Mesenchymal stem cell (in vitro differentiated cells and primary cell): Measurements from ENCODE around the gene ADGRF3.

ENCODE experiments used
- DNase-seq: peaks from one replicate; pipeline ENCODE4 v3.0.0-alpha.2; 2013
- H2AFZ ChIP-seq: one replicate; pipeline ENCODE4 v1.6.1; 2013; ENCODE audit warnings: low read depth, mild to moderate bottlenecking, control low read depth, inconsistent platforms, low read length, moderate library complexity
- H2AK5ac ChIP-seq: 2 replicates; pipeline ENCODE4 v1.6.1; 2013; ENCODE audit warnings: low read length, moderate library complexity, mild to moderate bottlenecking, inconsistent platforms; ENCODE audit not compliant: severe bottlenecking
- H2BK120ac ChIP-seq: one replicate; pipeline ENCODE4 v1.6.1; 2013; ENCODE audit warnings: low read depth, mild to moderate bottlenecking, inconsistent platforms, low read length, moderate library complexity
- H2BK12ac ChIP-seq, 2 experiments: one replicate each; pipeline ENCODE4 v1.6.1; 2013; ENCODE audit warnings: inconsistent platforms in 2 of 2, low read length in 2 of 2, mild to moderate bottlenecking in 2 of 2, moderate library complexity in 2 of 2, control low read depth in 1 of 2
- H2BK15ac ChIP-seq: one replicate; pipeline ENCODE4 v1.6.1; 2013; ENCODE audit warnings: mild to moderate bottlenecking, low read depth, inconsistent platforms; ENCODE audit not compliant: poor library complexity, severe bottlenecking
- H2BK5ac ChIP-seq: 2 replicates; pipeline ENCODE4 v1.6.1; 2013; ENCODE audit warnings: low read depth, mild to moderate bottlenecking, low read length, control low read depth, inconsistent platforms; ENCODE audit not compliant: poor library complexity, severe bottlenecking
- H3K14ac ChIP-seq, 2 experiments: one replicate each; pipeline ENCODE4 v1.6.1; 2013; ENCODE audit warnings: inconsistent platforms in 2 of 2, low read length in 2 of 2, control low read depth in 1 of 2, mild to moderate bottlenecking in 1 of 2, moderate library complexity in 1 of 2
- H3K18ac ChIP-seq, 2 experiments: one replicate each; pipeline ENCODE4 v1.6.1; 2013; ENCODE audit warnings: inconsistent platforms in 2 of 2, low read length in 2 of 2, control low read depth in 1 of 2, low read depth in 1 of 2, mild to moderate bottlenecking in 1 of 2
- H3K23ac ChIP-seq, 2 experiments: one replicate each; pipeline ENCODE4 v1.6.1; 2013; ENCODE audit warnings: inconsistent platforms in 2 of 2, low read length in 2 of 2, mild to moderate bottlenecking in 2 of 2, moderate library complexity in 2 of 2, control low read depth in 1 of 2
- H3K27ac ChIP-seq: 2 replicates; pipeline ENCODE4 v1.5.1; 2013; ENCODE audit warnings: mild to moderate bottlenecking, moderate library complexity, low read length, control low read depth, inconsistent platforms; ENCODE audit not compliant: poor library complexity, severe bottlenecking
- H3K27me3 ChIP-seq, 2 experiments: 2 replicates each; pipeline versions ENCODE4 v1.6.1 to v1.7.0; 2013; ENCODE audit warnings: low read length in 2 of 2, mild to moderate bottlenecking in 2 of 2, moderate library complexity in 2 of 2, control low read depth in 1 of 2, inconsistent platforms in 1 of 2; ENCODE audit not compliant: control insufficient read depth in 1 of 2, insufficient read depth in 1 of 2
- H3K36me3 ChIP-seq, 2 experiments: 2 replicates each; pipeline versions ENCODE4 v1.6.1 to v1.7.0; 2013; ENCODE audit warnings: low read length in 2 of 2, control low read depth in 1 of 2, inconsistent platforms in 1 of 2, low read depth in 1 of 2, mild to moderate bottlenecking in 1 of 2; ENCODE audit not compliant: insufficient read depth in 2 of 2, control insufficient read depth in 1 of 2
- H3K4ac ChIP-seq, 2 experiments: one replicate each; pipeline ENCODE4 v1.6.1; 2013; ENCODE audit warnings: inconsistent platforms in 2 of 2, low read length in 2 of 2, mild to moderate bottlenecking in 2 of 2, moderate library complexity in 2 of 2, control low read depth in 1 of 2, low read depth in 1 of 2
- H3K4me1 ChIP-seq: 2 replicates; pipeline ENCODE4 v1.6.1; 2013; ENCODE audit warnings: low read depth, low read length, control low read depth; ENCODE audit not compliant: control insufficient read depth, insufficient read depth
- H3K4me2 ChIP-seq: 2 replicates; pipeline ENCODE4 v1.6.1; 2013; ENCODE audit warnings: low read length, mild to moderate bottlenecking, inconsistent platforms; ENCODE audit not compliant: poor library complexity, severe bottlenecking
- H3K4me3 ChIP-seq, 2 experiments: 2 replicates each; pipeline versions ENCODE4 v1.5.1 to v1.7.0; 2013; ENCODE audit warnings: low read length in 2 of 2, mild to moderate bottlenecking in 2 of 2, control low read depth in 1 of 2, low read depth in 1 of 2; ENCODE audit not compliant: insufficient read depth in 1 of 2
- H3K79me1 ChIP-seq: replicated peaks from 2 replicates; pipeline ENCODE4 v1.6.1; 2013; ENCODE audit warnings: mild to moderate bottlenecking, control low read depth, low read length, inconsistent platforms; ENCODE audit not compliant: poor library complexity, severe bottlenecking
- H3K9ac ChIP-seq: 2 replicates; pipeline ENCODE4 v1.7.0; 2013; ENCODE audit warnings: mild to moderate bottlenecking, low read length, moderate library complexity
- H3K9me3 ChIP-seq: 2 replicates; pipeline ENCODE4 v1.7.0; 2013; ENCODE audit warnings: mild to moderate bottlenecking, low read length; ENCODE audit not compliant: control insufficient read depth
- H4K8ac ChIP-seq: one replicate; pipeline ENCODE4 v1.6.1; 2013; ENCODE audit warnings: inconsistent platforms, mild to moderate bottlenecking, low read length, moderate library complexity
- H4K91ac ChIP-seq: one replicate; pipeline ENCODE4 v1.6.1; 2013; ENCODE audit warnings: mild to moderate bottlenecking, low read length, inconsistent platforms
- WGBS: methylation state at CpG from one replicate; pipeline ENCODE4 v1.1.7; 2013; ENCODE audit warnings: mixed read lengths; 5-methylcytosine and 5-hydroxymethylcytosine counted together

ADGRF3 gene

GRCh38 chr2:26283606-26284005, 63.0 kb downstream of the ADGRF3 start:
- 85% methylated on average over 2 of the region's 2 CpGs for WGBS
- Histone ChIP-seq H3K36me3 (peaks cover 21 to 84% of the 10 kb centered on the region in 2 experiments), H3K23ac (no peak overlapping the region), H3K79me1 (no peaks in the 10 kb centered on the region), H3K14ac (no peak overlapping the region), H3K9me3 (no peaks in the 10 kb centered on the region), H4K91ac (no peak overlapping the region), H3K9ac (no peak overlapping the region), H3K4me3 (no peak overlapping the region), H2BK120ac (no peak overlapping the region), H2AFZ (no peak overlapping the region), H2BK5ac (no peak overlapping the region), H2AK5ac (no peak overlapping the region), H2BK15ac (no peak overlapping the region), H4K8ac (no peak overlapping the region), H2BK12ac (no peak overlapping the region), H3K4ac (no peak overlapping the region), H3K18ac (no peak overlapping the region), H3K27me3 (no peaks in the 10 kb centered on the region), H3K27ac (no peak overlapping the region), H3K4me1 (peaks cover 3% of the 10 kb centered on the region), H3K4me2 (no peak overlapping the region)
- DNase-seq: no peak

- Histone ChIP-seq H3K18ac (no peak overlapping the region), H3K27me3 (no peaks in the 10 kb centered on the region), H2AK5ac (no peak overlapping the region), H2BK120ac (no peak overlapping the region), H3K36me3 (peaks cover 20 to 94% of the 10 kb centered on the region in 2 experiments), H4K8ac (no peak overlapping the region), H4K91ac (no peak overlapping the region), H3K79me1 (peaks cover 5% of the 10 kb centered on the region), H3K4me3 (no peak overlapping the region), H2BK5ac (no peak overlapping the region), H2BK15ac (no peak overlapping the region), H3K4me1 (peaks cover 3% of the 10 kb centered on the region), H3K14ac (no peak overlapping the region), H3K23ac (no peak overlapping the region), H3K27ac (no peak overlapping the region), H3K4me2 (no peak overlapping the region), H3K9ac (no peak overlapping the region), H3K9me3 (no peaks in the 10 kb centered on the region), H2BK12ac (no peak overlapping the region), H2AFZ (no peak overlapping the region), H3K4ac (no peak overlapping the region)
- 100% methylated on average over 2 of the region's 2 CpGs for WGBS
- DNase-seq: no peak
Measured at GRCh38 chr2:26281226-26281625, 65.4 kb downstream of the ADGRF3 start.

GRCh38 chr2:26279886-26280285, 66.7 kb downstream of the ADGRF3 start:
- H3K14ac ChIP-seq: no peak overlapping the region
- no peak overlapping the region for H3K4me2 ChIP-seq
- H2BK12ac ChIP-seq: no peak overlapping the region
- H2BK120ac ChIP-seq: no peak overlapping the region
- no peaks in the 10 kb centered on the region for H3K9me3 ChIP-seq
- no peak overlapping the region for H3K9ac ChIP-seq
- DNase-seq: no peak
- H3K4ac ChIP-seq: no peak overlapping the region
- peaks cover 20 to 93% of the 10 kb centered on the region in 2 experiments for H3K36me3 ChIP-seq
- no peak overlapping the region for H2BK15ac ChIP-seq
- no peaks in the 10 kb centered on the region for H3K27me3 ChIP-seq
- H3K18ac ChIP-seq: no peak overlapping the region
- peaks cover 3% of the 10 kb centered on the region for H3K4me1 ChIP-seq
- no peak overlapping the region for H3K4me3 ChIP-seq
- H2AFZ ChIP-seq: no peak overlapping the region
- H3K27ac ChIP-seq: no peak overlapping the region
- H2BK5ac ChIP-seq: no peak overlapping the region
- no peak overlapping the region for H2AK5ac ChIP-seq
- H3K23ac ChIP-seq: no peak overlapping the region
- WGBS: no CpG with 5 or more reads among the region's 3 CpGs
- H4K8ac ChIP-seq: no peak overlapping the region
- peaks cover 6% of the 10 kb centered on the region for H3K79me1 ChIP-seq
- H4K91ac ChIP-seq: no peak overlapping the region

- WGBS: 99% methylated on average over 4 of the region's 4 CpGs
- Histone ChIP-seq H3K23ac (no peak overlapping the region), H3K14ac (no peak overlapping the region), H3K4me2 (no peak overlapping the region), H3K27me3 (no peaks in the 10 kb centered on the region), H2BK120ac (no peak overlapping the region), H3K9me3 (no peaks in the 10 kb centered on the region), H3K27ac (no peak overlapping the region), H2BK12ac (no peak overlapping the region), H3K4me3 (no peak overlapping the region), H2BK5ac (no peak overlapping the region), H2AK5ac (no peak overlapping the region), H3K18ac (no peak overlapping the region), H4K8ac (no peak overlapping the region), H3K4ac (no peak overlapping the region), H2AFZ (no peak overlapping the region), H3K4me1 (no peaks in the 10 kb centered on the region), H2BK15ac (no peak overlapping the region), H3K9ac (no peak overlapping the region), H4K91ac (no peak overlapping the region), H3K79me1 (peaks cover 6% of the 10 kb centered on the region), H3K36me3 (peaks cover 20 to 76% of the 10 kb centered on the region in 2 experiments)
- DNase-seq: no peak
Measured at GRCh38 chr2:26276484-26277227, 69.9 kb downstream of the ADGRF3 start.
